H1 (cell line): Measurements from ENCODE around the gene IL18R1. TPM values are rescaled to one million over a fixed set of nuclear protein-coding genes. Genes with fewer than 3 reads are reported as not detected.

Experiments
- CTCF ChIA-PET: fragments of 300-600 bp; sonication (Branson Sonifier 250); formaldehyde crosslinking; loops from one replicate; lab custom pipeline; 2021; ENCODE audit not compliant: partially characterized antibody; lab: Charles Lee
- POLR2A ChIA-PET: fragments of 300-600 bp; sonication (Branson Sonifier 250); formaldehyde crosslinking; loops from one replicate; lab custom pipeline; 2021; ENCODE audit warnings: inconsistent platforms; ENCODE audit not compliant: partially characterized antibody; lab: Charles Lee
- DNase-seq, 2 experiments: peaks; one replicate each; pipeline versions ENCODE4 v3.0.0 to v3.0.0-alpha.2; 2010 to 2022; ENCODE audit warnings: low spot score in 2 of 2, low read depth in 1 of 2, mixed read lengths in 1 of 2
- FAIRE-seq: peaks from 2 replicates; lab custom pipeline; 2011; peaks lifted over from hg19 to GRCh38; lab: Jason Lieb, UNC
- H2AFZ ChIP-seq: 2 replicates; pipeline ENCODE4 v1.8.1; 2012; ENCODE audit warnings: low read length, inconsistent platforms
- H2AK5ac ChIP-seq: 2 replicates; pipeline ENCODE4 v1.6.1; 2013; ENCODE audit warnings: low read depth, low read length
- H2BK120ac ChIP-seq: replicated peaks from 2 replicates; pipeline ENCODE3; 2013; ENCODE audit warnings: low read depth, low read length, inconsistent platforms
- H2BK12ac ChIP-seq: 2 replicates; pipeline ENCODE4 v1.6.1; 2013; ENCODE audit warnings: low read depth, low read length
- H2BK15ac ChIP-seq: 2 replicates; pipeline ENCODE4 v1.6.1; 2013; ENCODE audit warnings: low read length
- H2BK20ac ChIP-seq: 2 replicates; pipeline ENCODE4 v1.6.1; 2013; ENCODE audit warnings: low read length
- H2BK5ac ChIP-seq: 2 replicates; pipeline ENCODE4 v1.6.1; 2013; ENCODE audit warnings: low read depth, low read length
- H3K14ac ChIP-seq: 2 replicates; pipeline ENCODE4 v1.6.1; 2013; ENCODE audit warnings: inconsistent platforms; ENCODE audit not compliant: insufficient read length
- H3K18ac ChIP-seq: 2 replicates; pipeline ENCODE4 v1.6.1; 2013; ENCODE audit warnings: low read length; ENCODE audit errors: extremely low read depth
- H3K23ac ChIP-seq: 2 replicates; pipeline ENCODE4 v1.6.1; 2013; ENCODE audit warnings: inconsistent platforms; ENCODE audit not compliant: insufficient read length
- H3K23me2 ChIP-seq: 2 replicates; pipeline ENCODE4 v1.6.1; 2013; ENCODE audit warnings: low read depth, low read length
- H3K27ac ChIP-seq: 2 replicates; pipeline ENCODE4 v1.6.1; 2011; ENCODE audit warnings: low read depth, low read length, inconsistent platforms
- H3K27me3 ChIP-seq, 4 experiments: replicated peaks in 1 of 4; 1 replicate in 1 of 4; 2 replicates in 3 of 4; pipeline versions ENCODE4 v1.6.1 to v1.8.1; 2011 to 2013; ENCODE audit warnings: low read length in 3 of 4, mild to moderate bottlenecking in 3 of 4, inconsistent platforms in 2 of 4, mixed read lengths in 2 of 4, moderate library complexity in 1 of 4; ENCODE audit not compliant: control insufficient read depth in 3 of 4, insufficient read depth in 3 of 4; ENCODE audit errors: extremely low read depth in 1 of 4
- H3K36me3 ChIP-seq, 4 experiments: 2 replicates each; pipeline versions ENCODE4 v1.6.1 to v1.8.1; 2011 to 2013; ENCODE audit warnings: mild to moderate bottlenecking in 4 of 4, low read length in 3 of 4, moderate library complexity in 2 of 4, control low read depth in 1 of 4, inconsistent platforms in 1 of 4; ENCODE audit not compliant: insufficient read depth in 4 of 4, control insufficient read depth in 2 of 4
- H3K4ac ChIP-seq: replicated peaks from 2 replicates; pipeline ENCODE3; 2013; ENCODE audit warnings: low read length, low read depth, mixed read lengths, inconsistent platforms; ENCODE audit not compliant: insufficient read length
- H3K4me1 ChIP-seq, 4 experiments: replicated peaks in 1 of 4; 1 replicate in 1 of 4; 2 replicates in 3 of 4; pipeline versions ENCODE4 v1.6.1 to v1.8.1; 2011 to 2013; ENCODE audit warnings: low read length in 3 of 4, inconsistent platforms in 2 of 4, mixed read lengths in 1 of 4; ENCODE audit not compliant: insufficient read depth in 4 of 4, control insufficient read depth in 3 of 4
- H3K4me2 ChIP-seq, 2 experiments: 2 replicates each; pipeline versions ENCODE4 v1.6.1 to v1.8.1; 2011 to 2013; ENCODE audit warnings: low read depth in 2 of 2, low read length in 2 of 2, control low read depth in 1 of 2, inconsistent platforms in 1 of 2, mild to moderate bottlenecking in 1 of 2; ENCODE audit not compliant: insufficient read depth in 1 of 2
- H3K4me3 ChIP-seq, 4 experiments: fragments of 200-600, 300-600 bp in 1 of 4; sonication (generic), shearing (Covaris generic), sonication (Bioruptor Twin) in 1 of 4; 2 replicates each; pipeline versions ENCODE4 v1.5.1 to v1.8.1; 2011 to 2016; ENCODE audit warnings: low read length in 4 of 4, low read depth in 3 of 4, control low read depth in 2 of 4, inconsistent platforms in 2 of 4, mild to moderate bottlenecking in 2 of 4, mixed read lengths in 1 of 4, moderate library complexity in 1 of 4; ENCODE audit not compliant: insufficient read depth in 2 of 4; ENCODE audit errors: extremely low read depth in 1 of 4
- H3K56ac ChIP-seq: replicated peaks from 2 replicates; pipeline ENCODE3; 2013; ENCODE audit warnings: low read depth, mild to moderate bottlenecking, mixed read lengths, low read length, inconsistent platforms; ENCODE audit not compliant: insufficient read length
- H3K79me1 ChIP-seq: 2 replicates; pipeline ENCODE4 v1.6.1; 2013; ENCODE audit warnings: low read depth, low read length, control low read depth
- H3K79me2 ChIP-seq, 2 experiments: 2 replicates each; pipeline versions ENCODE4 v1.6.1 to v1.8.1; 2012 to 2013; ENCODE audit warnings: low read length in 2 of 2, mild to moderate bottlenecking in 2 of 2, inconsistent platforms in 1 of 2; ENCODE audit not compliant: insufficient read depth in 2 of 2, control insufficient read depth in 1 of 2
- H3K9ac ChIP-seq, 4 experiments: replicated peaks in 1 of 4; 1 replicate in 1 of 4; 2 replicates in 3 of 4; pipeline versions ENCODE4 v1.6.1 to v1.8.1; 2011 to 2013; ENCODE audit warnings: low read depth in 3 of 4, low read length in 3 of 4, control low read depth in 2 of 4, mild to moderate bottlenecking in 2 of 4, moderate library complexity in 2 of 4, inconsistent platforms in 1 of 4; ENCODE audit errors: extremely low read depth in 1 of 4
- H3K9me3 ChIP-seq, 2 experiments: 2 replicates each; pipeline versions ENCODE4 v1.6.1 to v1.8.1; 2012 to 2013; ENCODE audit warnings: mild to moderate bottlenecking in 2 of 2, moderate library complexity in 2 of 2, control low read depth in 1 of 2, inconsistent platforms in 1 of 2, low read depth in 1 of 2, low read length in 1 of 2, mixed read lengths in 1 of 2; ENCODE audit not compliant: insufficient read depth in 2 of 2
- H4K20me1 ChIP-seq, 2 experiments: replicated peaks in 1 of 2; 2 replicates each; pipeline versions ENCODE3 to v1.8.1; 2011 to 2013; ENCODE audit warnings: inconsistent platforms in 2 of 2, low read length in 2 of 2, mild to moderate bottlenecking in 1 of 2; ENCODE audit not compliant: insufficient read depth in 2 of 2, control insufficient read depth in 1 of 2
- H4K5ac ChIP-seq: 2 replicates; pipeline ENCODE4 v1.6.1; 2013; ENCODE audit warnings: low read length, low read depth, mixed read lengths, inconsistent platforms; ENCODE audit not compliant: insufficient read length
- H4K8ac ChIP-seq: 2 replicates; pipeline ENCODE4 v1.8.0; 2013; ENCODE audit warnings: mild to moderate bottlenecking, moderate library complexity, low read length, inconsistent platforms; ENCODE audit not compliant: insufficient read depth; ENCODE audit errors: extremely low read depth
- H4K91ac ChIP-seq: replicated peaks from 2 replicates; pipeline ENCODE3; 2013; ENCODE audit warnings: low read length, mixed read lengths, inconsistent platforms; ENCODE audit not compliant: insufficient read length
- KDM1A ChIP-seq: fragments of 200-600, 300-600 bp; sonication (generic); IDR thresholded peaks from 2 replicates; pipeline ENCODE4 v1.7.1; 2016; ENCODE audit warnings: mild to moderate bottlenecking, low read length, borderline replicate concordance
- NANOG ChIP-seq: IDR thresholded peaks from 2 replicates; pipeline ENCODE4 v1.6.1; 2011; ENCODE audit warnings: low read length, low read depth, mild to moderate bottlenecking, inconsistent platforms; ENCODE audit not compliant: insufficient read depth, poor library complexity, severe bottlenecking
- SIRT6 ChIP-seq: IDR thresholded peaks from one replicate; pipeline ENCODE4 v1.7.1; 2012; ENCODE audit warnings: low read length, inconsistent platforms
- WGBS, 2 experiments: shearing (Covaris generic) in 1 of 2; methylation state at CpG; one replicate each; pipeline versions ENCODE4 v1.1.6 to v1.1.7; 2013 to 2015; ENCODE audit warnings: low lambda C conversion rate in 2 of 2, mixed read lengths in 2 of 2, inconsistent platforms in 1 of 2, low coverage in 1 of 2, missing lambda C conversion rate in 1 of 2; ENCODE audit not compliant: insufficient replicate concordance in 2 of 2, insufficient coverage in 1 of 2, insufficient read length in 1 of 2; ENCODE audit errors: extremely low coverage in 1 of 2, missing lambda C conversion rate in 1 of 2; 5-methylcytosine and 5-hydroxymethylcytosine counted together
- polyA plus RNA-seq, 7 experiments: library from polyadenylated mRNA; depleted of rRNA in 3 of 7; stranded (reverse) in 5 of 7; unstranded in 2 of 7; fragments of >200 nt in 5 of 7; fragments of 200-250 nt in 2 of 7; gene quantifications; 1 replicate in 5 of 7; 2 replicates in 1 of 7; 4 replicates in 1 of 7; pipeline versions ENCODE4 v1.2.1 to v1.2.3, GENCODE V29; 2011 to 2013; ENCODE audit warnings: missing spikeins in 2 of 7, mixed read lengths in 2 of 7
- total RNA-seq: library from RNA; stranded (reverse); fragmentation: NEBNext Ultra II Directional; extraction: Animal tissue kit (Norgen Biotek cat#: 25700); gene quantifications from 2 replicates; pipeline ENCODE4 v1.2.1, GENCODE V29; 2021

The IL18R1 gene
- total and polyA plus RNA-seq, 2 of the 8 experiments (the other 6 are each of a cell fraction or from before 2014, with no cell fraction given): 0.54 TPM; not detected in 1

GRCh38 chr2:102345329-102345920, 10.2 kb upstream of the IL18R1 start:
- DNase-seq: no peak
- no peak overlapping the region for H3K4me3 ChIP-seq
- H4K20me1 ChIP-seq: no peaks in the 10 kb centered on the region
- no peak overlapping the region for H2BK15ac ChIP-seq
- ChIA-PET POLR2A (no interaction called here), CTCF (interaction anchor here (2.0 kb wide), 1 partner anchor 10 kb away, joined by 4 read pairs; no protein-coding TSS in a partner anchor)
- no peak overlapping the region for H3K9ac ChIP-seq
- no peaks in the 10 kb centered on the region for H3K36me3 ChIP-seq
- no peak overlapping the region for H3K23ac ChIP-seq
- no peak overlapping the region for H4K8ac ChIP-seq
- H3K56ac ChIP-seq: no peak overlapping the region
- no peak overlapping the region for H3K18ac ChIP-seq
- no peaks in the 10 kb centered on the region for H3K9me3 ChIP-seq
- no peak overlapping the region for H4K91ac ChIP-seq
- H2BK5ac ChIP-seq: no peak overlapping the region
- no peak overlapping the region for H3K4me2 ChIP-seq
- WGBS, 2 experiments: 96% methylated on average over 4 of the region's 4 CpGs; no CpG with 5 or more reads in 1 of the 2 experiments
- no peak overlapping the region for H2BK12ac ChIP-seq
- no peaks in the 10 kb centered on the region; the same call in 1 of the 2 replicates for H3K23me2 ChIP-seq
- no peak overlapping the region for H3K4ac ChIP-seq
- no peaks in the 10 kb centered on the region for H3K4me1 ChIP-seq
- H2AFZ ChIP-seq: no peak overlapping the region
- H2BK20ac ChIP-seq: no peak overlapping the region
- no peak overlapping the region for H4K5ac ChIP-seq
- H3K27me3 ChIP-seq: no peaks in the 10 kb centered on the region
- no peak for FAIRE-seq
- H2AK5ac ChIP-seq: no peak overlapping the region
- no peaks in the 10 kb centered on the region for H3K79me1 ChIP-seq
- H3K27ac ChIP-seq: no peak overlapping the region
- H3K79me2 ChIP-seq: no peaks in the 10 kb centered on the region
- no peak overlapping the region for H3K14ac ChIP-seq
- no peak overlapping the region for H2BK120ac ChIP-seq
- TF ChIP-seq KDM1A (no peak), SIRT6 (no peak), NANOG (no peak)
